NB4 (cell line): ENCODE measurements around the gene MAPK4.

Source experiments
- CTCF ChIP-seq: IDR thresholded peaks from one replicate; pipeline ENCODE4 v1.5.1; 2012; ENCODE audit warnings: low read depth, low read length
- MAX ChIP-seq: IDR thresholded peaks from 2 replicates; pipeline ENCODE4 v1.6.1; 2011; ENCODE audit warnings: low read depth, low read length

GRCh38 chr18:50754297-50754696 lies 194.4 kb downstream of the MAPK4 start:
- TF ChIP-seq MAX (no peak), CTCF (no peak)
